Esophagus muscularis mucosa (tissue), 4 donors: ENCODE results near the gene POLR2H.

Source experiments
- CTCF ChIP-seq, 3 experiments: fragments of 200-600 bp in 2 of 3; fragments of 450-650 bp in 1 of 3; sonication (generic) in 2 of 3; IDR thresholded peaks; one replicate each; pipeline ENCODE4 v1.5.1; 2017 to 2019; ENCODE audit warnings: antibody characterized with exemption in 3 of 3, mild to moderate bottlenecking in 2 of 3, moderate library complexity in 1 of 3
- EP300 ChIP-seq: sonication (generic); formaldehyde crosslinking; IDR thresholded peaks from one replicate; pipeline ENCODE4 v1.6.1; 2017; ENCODE audit warnings: antibody characterized with exemption
- POLR2A ChIP-seq: fragments of 450-650 bp; IDR thresholded peaks from one replicate; pipeline ENCODE4 v1.6.1; 2017; ENCODE audit warnings: antibody characterized with exemption, moderate library complexity, mild to moderate bottlenecking, low read depth
- POLR2AphosphoS5 ChIP-seq, 2 donors: sonication (generic); formaldehyde crosslinking; IDR thresholded peaks; one replicate each; pipeline ENCODE4 v1.6.1; 2017; ENCODE audit warnings: antibody characterized with exemption in 2 of 2

GRCh38 chr3:184350618-184351017 is 10.9 kb upstream of the POLR2H start:
- TF ChIP-seq POLR2AphosphoS5 (IDR thresholded peaks at IDR 0.05) (no peak), POLR2A (no peak), CTCF (IDR thresholded peaks at IDR 0.05) (no peak), EP300 (no peak)
